HG03439 (cell line): Measurements from ENCODE around the gene PPP1CA.

Experiments
- ATAC-seq: cut with Tn5 transposase; IDR thresholded peaks from one replicate; pipeline ENCODE4 v1.9.1; 2021; ENCODE audit warnings: mild to moderate bottlenecking, moderate library complexity; ENCODE audit not compliant: unreplicated experiment

PPP1CA gene

GRCh38 chr11:67370351-67371076 lies 31.1 kb downstream of the PPP1CA start:
- ATAC-seq: no peak

GRCh38 chr11:67369801-67370284 lies 31.8 kb downstream of the PPP1CA start:
- no peak for ATAC-seq

- ATAC-seq: no peak
These were observed 32.4 kb downstream of the PPP1CA start for GRCh38 chr11:67369275-67369674.

GRCh38 chr11:67368621-67369020 lies 33.0 kb downstream of the PPP1CA start:
- ATAC-seq: no peak

GRCh38 chr11:67367761-67368227 lies 33.9 kb downstream of the PPP1CA start:
- ATAC-seq: no peak

GRCh38 chr11:67366961-67367760 lies 34.5 kb downstream of the PPP1CA start:
- ATAC-seq: no peak

- ATAC-seq: no peak
These were observed 35.1 kb downstream of the PPP1CA start for GRCh38 chr11:67366546-67366945.

- no peak for ATAC-seq
These were observed 35.8 kb downstream of the PPP1CA start for GRCh38 chr11:67365736-67366444.

GRCh38 chr11:67364783-67365722 lies 36.6 kb downstream of the PPP1CA start:
- no peak for ATAC-seq

- no peak for ATAC-seq
These were observed 37.5 kb downstream of the PPP1CA start for GRCh38 chr11:67364169-67364568.

GRCh38 chr11:67357831-67358670 lies 43.6 kb downstream of the PPP1CA start:
- ATAC-seq: no peak

GRCh38 chr11:67356864-67357561 lies 44.6 kb downstream of the PPP1CA start:
- no peak for ATAC-seq

GRCh38 chr11:67356387-67356863 lies 45.2 kb downstream of the PPP1CA start:
- ATAC-seq: no peak

- no peak for ATAC-seq
These were observed 45.8 kb downstream of the PPP1CA start for GRCh38 chr11:67355794-67356386.

GRCh38 chr11:67355023-67355793 lies 46.5 kb downstream of the PPP1CA start:
- ATAC-seq: no peak

GRCh38 chr11:67354075-67355022 lies 47.3 kb downstream of the PPP1CA start:
- no peak for ATAC-seq
